GM12864 (cell line): ENCODE data around the gene NLRX1.

ENCODE experiments used
- DNase-seq: peaks from one replicate; pipeline ENCODE4 v3.0.0-alpha.2; 2011; ENCODE audit warnings: low read depth
- H3K4me3 ChIP-seq: 2 replicates; pipeline ENCODE4 v1.5.1; 2011; ENCODE audit warnings: mild to moderate bottlenecking, low read depth, low read length, control low read depth
- TF ChIP-seq, protein P1 (sequence below): IDR thresholded peaks from 2 replicates; pipeline ENCODE4 v1.5.1; 2011; ENCODE audit warnings: low read depth, mild to moderate bottlenecking, moderate library complexity, low read length, control low read depth, inconsistent platforms; ENCODE audit errors: missing control alignments

NLRX1 gene

GRCh38 chr11:119229288-119229672 lies 60.8 kb downstream of the NLRX1 start:
- TF ChIP-seq, protein P1, sequence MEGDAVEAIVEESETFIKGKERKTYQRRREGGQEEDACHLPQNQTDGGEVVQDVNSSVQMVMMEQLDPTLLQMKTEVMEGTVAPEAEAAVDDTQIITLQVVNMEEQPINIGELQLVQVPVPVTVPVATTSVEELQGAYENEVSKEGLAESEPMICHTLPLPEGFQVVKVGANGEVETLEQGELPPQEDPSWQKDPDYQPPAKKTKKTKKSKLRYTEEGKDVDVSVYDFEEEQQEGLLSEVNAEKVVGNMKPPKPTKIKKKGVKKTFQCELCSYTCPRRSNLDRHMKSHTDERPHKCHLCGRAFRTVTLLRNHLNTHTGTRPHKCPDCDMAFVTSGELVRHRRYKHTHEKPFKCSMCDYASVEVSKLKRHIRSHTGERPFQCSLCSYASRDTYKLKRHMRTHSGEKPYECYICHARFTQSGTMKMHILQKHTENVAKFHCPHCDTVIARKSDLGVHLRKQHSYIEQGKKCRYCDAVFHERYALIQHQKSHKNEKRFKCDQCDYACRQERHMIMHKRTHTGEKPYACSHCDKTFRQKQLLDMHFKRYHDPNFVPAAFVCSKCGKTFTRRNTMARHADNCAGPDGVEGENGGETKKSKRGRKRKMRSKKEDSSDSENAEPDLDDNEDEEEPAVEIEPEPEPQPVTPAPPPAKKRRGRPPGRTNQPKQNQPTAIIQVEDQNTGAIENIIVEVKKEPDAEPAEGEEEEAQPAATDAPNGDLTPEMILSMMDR = no peak
- no peak overlapping the region for H3K4me3 ChIP-seq
- no peak for DNase-seq

DNA sequence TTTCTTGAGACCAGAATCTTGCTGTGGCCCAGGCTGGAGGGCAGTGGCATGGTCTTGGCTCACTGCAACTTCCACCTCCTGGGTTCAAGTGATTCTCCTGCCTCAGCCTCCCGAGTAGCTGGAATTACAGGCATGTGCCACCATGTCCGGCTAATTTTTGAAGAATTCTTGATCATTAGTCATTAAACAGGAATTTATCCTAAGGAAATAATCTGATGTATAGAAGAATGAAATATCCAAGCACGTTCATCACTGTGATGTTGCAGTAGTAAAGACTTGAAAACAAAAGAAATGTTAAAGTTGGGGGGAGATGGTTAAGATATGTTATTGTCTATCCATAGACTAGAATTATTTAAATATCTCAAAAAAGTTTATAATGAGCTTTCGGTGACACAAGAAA lies 61.2 kb downstream of the NLRX1 start:
- no peak overlapping the region for H3K4me3 ChIP-seq
- TF ChIP-seq, protein P1 = no peak
- DNase-seq = no peak
